Measurements from ENCODE around the gene RAD51B.

- TF ChIP-seq CTCF (conservative IDR thresholded peaks at IDR 0.05) (no peak), ZFX (IDR thresholded peaks at IDR 0.05) (no peak)
These were observed 556.6 kb downstream of the RAD51B start for GRCh38 chr14:68376067-68376779.

Data from C4-2B (cell line).